Effector memory CD8-positive, alpha-beta T cell (primary cell): ENCODE measurements around the gene KCND2.
"Not testable (repeated sequence)": the region's sequence is repeated elsewhere in the genome, so short reads cannot be mapped to it uniquely, and the experiment has no call there.

Source experiments
- ATAC-seq: fragments of 150-1000 bp; cut with Tn5 transposase; replicated peaks from 2 replicates; pipeline ENCODE4 v1.10.0; 2021; ENCODE audit warnings: mild to moderate bottlenecking, moderate library complexity
- DNase-seq, 3 experiments: peaks; one replicate each; pipeline ENCODE4 v3.0.0; 2021
- H3K27ac Mint-ChIP-seq, 2 donors: one replicate each; pipeline ENCODE4 v1.8.0; 2022; ENCODE audit warnings: mild to moderate bottlenecking in 2 of 2, mixed read lengths in 2 of 2, moderate library complexity in 2 of 2
- H3K27me3 Mint-ChIP-seq, 2 donors: one replicate each; pipeline ENCODE4 v1.8.0; 2022; ENCODE audit warnings: mixed read lengths in 2 of 2
- H3K36me3 Mint-ChIP-seq: one replicate; pipeline ENCODE4 v1.8.0; 2022; ENCODE audit warnings: mild to moderate bottlenecking, moderate library complexity, mixed read lengths; ENCODE audit not compliant: insufficient read depth
- H3K4me1 Mint-ChIP-seq, 2 donors: one replicate each; pipeline ENCODE4 v1.8.0; 2022; ENCODE audit warnings: low read depth in 2 of 2, mixed read lengths in 2 of 2
- H3K4me3 Mint-ChIP-seq, 2 donors: one replicate each; pipeline ENCODE4 v1.8.0; 2022; ENCODE audit warnings: mild to moderate bottlenecking in 2 of 2, mixed read lengths in 2 of 2, moderate library complexity in 2 of 2
- H3K9me3 Mint-ChIP-seq, 2 donors: one replicate each; pipeline ENCODE4 v1.8.0; 2022; ENCODE audit warnings: mixed read lengths in 2 of 2

The KCND2 gene

GRCh38 chr7:120700796-120701195, 427.8 kb downstream of the KCND2 start:
- Mint-ChIP-seq H3K4me3 (no peak overlapping the region), H3K27me3 (no peaks in the 10 kb centered on the region), H3K36me3 (no peaks in the 10 kb centered on the region), H3K4me1 (no peaks in the 10 kb centered on the region), H3K9me3 (peaks cover 0 to 9% of the 10 kb centered on the region in 2 donors), H3K27ac (no peak overlapping the region)
- ATAC-seq (no peak), DNase-seq (no peak)

GRCh38 chr7:120702408-120702807, 429.4 kb downstream of the KCND2 start:
- DNase-seq, H3K4me3 Mint-ChIP-seq, H3K27me3 Mint-ChIP-seq, H3K36me3 Mint-ChIP-seq, ATAC-seq, H3K27ac Mint-ChIP-seq, H3K9me3 Mint-ChIP-seq, H3K4me1 Mint-ChIP-seq: not testable (repeated sequence)

- no peaks in the 10 kb centered on the region for H3K36me3 Mint-ChIP-seq
- DNase-seq = no peak
- no peak for ATAC-seq
- H3K9me3 Mint-ChIP-seq = peaks cover 0 to 9% of the 10 kb centered on the region in 2 donors
- no peaks in the 10 kb centered on the region for H3K27me3 Mint-ChIP-seq
- no peak overlapping the region for H3K27ac Mint-ChIP-seq
- H3K4me3 Mint-ChIP-seq = no peak overlapping the region
- H3K4me1 Mint-ChIP-seq = no peaks in the 10 kb centered on the region
Measured at GRCh38 chr7:120703585-120704240, 430.7 kb downstream of the KCND2 start.

GRCh38 chr7:120709252-120709971, 436.4 kb downstream of the KCND2 start:
- H3K4me1 Mint-ChIP-seq = no peaks in the 10 kb centered on the region
- no peak overlapping the region for H3K4me3 Mint-ChIP-seq
- H3K27me3 Mint-ChIP-seq = no peaks in the 10 kb centered on the region
- no peak for ATAC-seq
- no peaks in the 10 kb centered on the region for H3K36me3 Mint-ChIP-seq
- H3K9me3 Mint-ChIP-seq = no peaks in the 10 kb centered on the region
- no peak overlapping the region for H3K27ac Mint-ChIP-seq
- DNase-seq = no peak

GRCh38 chr7:120709972-120710320, 437.0 kb downstream of the KCND2 start:
- Mint-ChIP-seq H3K4me3 (no peak overlapping the region), H3K4me1 (no peaks in the 10 kb centered on the region), H3K36me3 (no peaks in the 10 kb centered on the region), H3K9me3 (no peaks in the 10 kb centered on the region), H3K27me3 (no peaks in the 10 kb centered on the region), H3K27ac (no peak overlapping the region)
- DNase-seq (no peak), ATAC-seq (no peak)

- DNase-seq (no peak), ATAC-seq (no peak)
- Mint-ChIP-seq H3K27ac (no peak overlapping the region), H3K9me3 (no peaks in the 10 kb centered on the region), H3K4me3 (no peak overlapping the region), H3K36me3 (no peaks in the 10 kb centered on the region), H3K4me1 (no peaks in the 10 kb centered on the region), H3K27me3 (no peaks in the 10 kb centered on the region)
Measured at GRCh38 chr7:120714945-120715344, 442.0 kb downstream of the KCND2 start.

- Mint-ChIP-seq H3K36me3 (no peaks in the 10 kb centered on the region), H3K27me3 (no peaks in the 10 kb centered on the region), H3K4me3 (no peak overlapping the region), H3K4me1 (no peaks in the 10 kb centered on the region), H3K27ac (no peak overlapping the region), H3K9me3 (no peaks in the 10 kb centered on the region)
- ATAC-seq (no peak), DNase-seq (no peak)
Measured at GRCh38 chr7:120716307-120716706, 443.3 kb downstream of the KCND2 start.

- no peak overlapping the region for H3K4me3 Mint-ChIP-seq
- no peaks in the 10 kb centered on the region for H3K9me3 Mint-ChIP-seq
- H3K27ac Mint-ChIP-seq = no peak overlapping the region
- no peaks in the 10 kb centered on the region for H3K36me3 Mint-ChIP-seq
- DNase-seq (no peak), ATAC-seq (no peak)
- H3K27me3 Mint-ChIP-seq = no peaks in the 10 kb centered on the region
- H3K4me1 Mint-ChIP-seq = no peaks in the 10 kb centered on the region
Measured at GRCh38 chr7:120717166-120717565, 444.2 kb downstream of the KCND2 start.

GRCh38 chr7:120718361-120718760, 445.4 kb downstream of the KCND2 start:
- no peak for ATAC-seq

GRCh38 chr7:120720317-120720716, 447.3 kb downstream of the KCND2 start:
- DNase-seq (no peak), ATAC-seq (no peak)
- no peak overlapping the region for H3K27ac Mint-ChIP-seq
- H3K27me3 Mint-ChIP-seq = no peaks in the 10 kb centered on the region
- H3K4me3 Mint-ChIP-seq = no peak overlapping the region
- no peaks in the 10 kb centered on the region for H3K36me3 Mint-ChIP-seq
- H3K9me3 Mint-ChIP-seq = no peaks in the 10 kb centered on the region
- H3K4me1 Mint-ChIP-seq = no peaks in the 10 kb centered on the region

More at GRCh38 chr7:120718361-120718760, 445.4 kb downstream of the KCND2 start:
- no peak overlapping the region for H3K27ac Mint-ChIP-seq
- H3K27me3 Mint-ChIP-seq = no peaks in the 10 kb centered on the region
- no peaks in the 10 kb centered on the region for H3K36me3 Mint-ChIP-seq
- no peaks in the 10 kb centered on the region for H3K9me3 Mint-ChIP-seq
- no peaks in the 10 kb centered on the region for H3K4me1 Mint-ChIP-seq
- DNase-seq = no peak
- H3K4me3 Mint-ChIP-seq = no peak overlapping the region

- no peaks in the 10 kb centered on the region for H3K27me3 Mint-ChIP-seq
- no peaks in the 10 kb centered on the region for H3K36me3 Mint-ChIP-seq
- H3K27ac Mint-ChIP-seq = no peak overlapping the region
- H3K4me3 Mint-ChIP-seq = no peak overlapping the region
- DNase-seq (no peak), ATAC-seq (no peak)
- no peaks in the 10 kb centered on the region for H3K9me3 Mint-ChIP-seq
- H3K4me1 Mint-ChIP-seq = no peaks in the 10 kb centered on the region
Measured at GRCh38 chr7:120723465-120724385, 450.8 kb downstream of the KCND2 start.

- no peak overlapping the region for H3K4me3 Mint-ChIP-seq
Measured at GRCh38 chr7:120724448-120724847, 451.5 kb downstream of the KCND2 start.

GRCh38 chr7:120724955-120725354, 452.0 kb downstream of the KCND2 start:
- H3K4me3 Mint-ChIP-seq = no peak overlapping the region
- H3K36me3 Mint-ChIP-seq = no peaks in the 10 kb centered on the region
- ATAC-seq (no peak), DNase-seq (no peak)
- H3K9me3 Mint-ChIP-seq = no peaks in the 10 kb centered on the region
- H3K4me1 Mint-ChIP-seq = no peaks in the 10 kb centered on the region
- no peak overlapping the region for H3K27ac Mint-ChIP-seq
- no peaks in the 10 kb centered on the region for H3K27me3 Mint-ChIP-seq

More at GRCh38 chr7:120724448-120724847, 451.5 kb downstream of the KCND2 start:
- H3K9me3 Mint-ChIP-seq = no peaks in the 10 kb centered on the region
- no peaks in the 10 kb centered on the region for H3K27me3 Mint-ChIP-seq
- no peaks in the 10 kb centered on the region for H3K4me1 Mint-ChIP-seq
- no peaks in the 10 kb centered on the region for H3K36me3 Mint-ChIP-seq
- DNase-seq (no peak), ATAC-seq (no peak)
- H3K27ac Mint-ChIP-seq = no peak overlapping the region
